H9 (cell line): ENCODE data around the gene CYP1B1. TPM values are rescaled to one million over a fixed set of nuclear protein-coding genes. Genes with fewer than 3 reads are reported as not detected.
A peak's percentile ranks its signal among the peaks of the same experiment; 100 is the strongest.

ENCODE experiments used
- DNase-seq: peaks from one replicate; pipeline ENCODE4 v3.0.0-alpha.2; 2017
- H2AFZ ChIP-seq: one replicate; pipeline ENCODE4 v1.6.1; 2013; ENCODE audit warnings: mild to moderate bottlenecking, low read length, control low read depth, moderate library complexity
- H2AK5ac ChIP-seq: 2 replicates; pipeline ENCODE4 v1.6.1; 2013; ENCODE audit warnings: low read length, control low read depth, mixed read lengths; ENCODE audit not compliant: insufficient read length
- H2BK120ac ChIP-seq: one replicate; pipeline ENCODE4 v1.6.1; 2013; ENCODE audit warnings: low read depth, mild to moderate bottlenecking, low read length, control low read depth, inconsistent platforms; ENCODE audit not compliant: poor library complexity, severe bottlenecking
- H2BK12ac ChIP-seq: 2 replicates; pipeline ENCODE4 v1.6.1; 2013; ENCODE audit warnings: low read length, control low read depth, mixed read lengths, low read depth; ENCODE audit not compliant: insufficient read length
- H2BK15ac ChIP-seq: 2 replicates; pipeline ENCODE4 v1.6.1; 2013; ENCODE audit warnings: low read depth, low read length, control low read depth
- H2BK20ac ChIP-seq: one replicate; pipeline ENCODE4 v1.6.1; 2013; ENCODE audit warnings: low read depth, mild to moderate bottlenecking, low read length, control low read depth, inconsistent platforms; ENCODE audit not compliant: poor library complexity, severe bottlenecking
- H2BK5ac ChIP-seq: 2 replicates; pipeline ENCODE4 v1.6.1; 2013; ENCODE audit warnings: low read length, control low read depth, mixed read lengths; ENCODE audit not compliant: insufficient read length
- H3K14ac ChIP-seq: 2 replicates; pipeline ENCODE4 v1.6.1; 2013; ENCODE audit warnings: low read length, control low read depth; ENCODE audit not compliant: insufficient read depth
- H3K18ac ChIP-seq: 2 replicates; pipeline ENCODE4 v1.6.1; 2013; ENCODE audit warnings: low read depth, mild to moderate bottlenecking, mixed read lengths, low read length, control low read depth; ENCODE audit not compliant: insufficient read length
- H3K23ac ChIP-seq: 2 replicates; pipeline ENCODE4 v1.6.1; 2013; ENCODE audit warnings: low read length, control low read depth, mixed read lengths, low read depth; ENCODE audit not compliant: insufficient read length
- H3K23me2 ChIP-seq: 2 replicates; pipeline ENCODE4 v1.6.1; 2013; ENCODE audit warnings: low read depth, mild to moderate bottlenecking, mixed read lengths, low read length, control low read depth; ENCODE audit not compliant: insufficient read length, poor library complexity, severe bottlenecking
- H3K27ac ChIP-seq: 2 replicates; pipeline ENCODE4 v1.5.1; 2013; ENCODE audit warnings: low read length, control low read depth, mixed read lengths, low read depth; ENCODE audit not compliant: insufficient read length
- H3K27me3 ChIP-seq: 2 replicates; pipeline ENCODE4 v1.6.1; 2013; ENCODE audit warnings: low read length, control low read depth, inconsistent platforms; ENCODE audit not compliant: insufficient read depth
- H3K4ac ChIP-seq: 2 replicates; pipeline ENCODE4 v1.6.1; 2013; ENCODE audit warnings: low read depth, mild to moderate bottlenecking, control low read depth, inconsistent platforms, low read length, moderate library complexity
- H3K4me1 ChIP-seq: 2 replicates; pipeline ENCODE4 v1.6.1; 2013; ENCODE audit warnings: low read length, control low read depth, inconsistent platforms; ENCODE audit not compliant: insufficient read depth
- H3K4me2 ChIP-seq: 2 replicates; pipeline ENCODE4 v1.6.1; 2013; ENCODE audit warnings: low read length, control low read depth, mixed read lengths; ENCODE audit not compliant: insufficient read length, insufficient read depth
- H3K56ac ChIP-seq: 2 replicates; pipeline ENCODE4 v1.6.1; 2013; ENCODE audit warnings: low read depth, mild to moderate bottlenecking, mixed read lengths, low read length, control low read depth; ENCODE audit not compliant: insufficient read length
- H3K79me1 ChIP-seq: 2 replicates; pipeline ENCODE4 v1.6.1; 2013; ENCODE audit warnings: low read depth, mild to moderate bottlenecking, moderate library complexity, low read length, control low read depth, inconsistent platforms; ENCODE audit not compliant: insufficient read depth, poor library complexity, severe bottlenecking
- H3K79me2 ChIP-seq: 2 replicates; pipeline ENCODE4 v1.6.1; 2013; ENCODE audit warnings: low read length, control low read depth, inconsistent platforms; ENCODE audit not compliant: insufficient read depth
- H3K9ac ChIP-seq: 2 replicates; pipeline ENCODE4 v1.6.1; 2013; ENCODE audit warnings: low read length, control low read depth, mixed read lengths; ENCODE audit not compliant: insufficient read length; ENCODE audit errors: extremely low read depth
- H3K9me3 ChIP-seq: one replicate; pipeline ENCODE4 v1.6.1; 2013; ENCODE audit warnings: low read depth, low read length, inconsistent platforms; ENCODE audit not compliant: control insufficient read depth
- H3T11ph ChIP-seq: one replicate; pipeline ENCODE4 v1.6.1; 2013; ENCODE audit warnings: mild to moderate bottlenecking, low read length, control low read depth, inconsistent platforms
- H4K20me1 ChIP-seq: one replicate; pipeline ENCODE4 v1.6.1; 2013; ENCODE audit not compliant: control insufficient read depth, insufficient read length, insufficient read depth
- H4K5ac ChIP-seq: 2 replicates; pipeline ENCODE4 v1.6.1; 2013; ENCODE audit warnings: low read depth, mild to moderate bottlenecking, mixed read lengths, low read length, control low read depth; ENCODE audit not compliant: insufficient read length
- H4K8ac ChIP-seq: replicated peaks from 2 replicates; pipeline ENCODE4 v1.6.1; 2013; ENCODE audit warnings: low read length, control low read depth, mixed read lengths, low read depth; ENCODE audit not compliant: insufficient read length
- H4K91ac ChIP-seq: 2 replicates; pipeline ENCODE4 v1.6.1; 2013; ENCODE audit warnings: low read depth, mild to moderate bottlenecking, moderate library complexity, mixed read lengths, low read length, control low read depth; ENCODE audit not compliant: insufficient read length
- H3K27ac Mint-ChIP-seq, 3 experiments: 2 replicates in 2 of 3; 3 replicates in 1 of 3; pipeline ENCODE4 v1.8.0; 2020 to 2021; ENCODE audit warnings: mixed read lengths in 3 of 3, mild to moderate bottlenecking in 1 of 3, moderate library complexity in 1 of 3
- H3K27me3 Mint-ChIP-seq: 2 replicates; pipeline ENCODE4 v1.8.0; 2021; ENCODE audit warnings: low read depth, mild to moderate bottlenecking, moderate library complexity, mixed read lengths
- H3K36me3 Mint-ChIP-seq, 3 experiments: 2 replicates in 2 of 3; 3 replicates in 1 of 3; pipeline ENCODE4 v1.8.0; 2020 to 2021; ENCODE audit warnings: low read depth in 3 of 3, mixed read lengths in 3 of 3; ENCODE audit not compliant: insufficient read depth in 1 of 3
- H3K4me1 Mint-ChIP-seq, 2 experiments: 2 replicates each; pipeline ENCODE4 v1.8.0; 2020; ENCODE audit warnings: mixed read lengths in 2 of 2
- H3K4me3 Mint-ChIP-seq, 2 experiments: 2 replicates in 1 of 2; 3 replicates in 1 of 2; pipeline ENCODE4 v1.8.0; 2020 to 2021; ENCODE audit warnings: mild to moderate bottlenecking in 2 of 2, mixed read lengths in 2 of 2, moderate library complexity in 1 of 2
- H3K9me3 Mint-ChIP-seq, 2 experiments: 2 replicates in 1 of 2; 3 replicates in 1 of 2; pipeline ENCODE4 v1.8.0; 2020; ENCODE audit warnings: mild to moderate bottlenecking in 2 of 2, mixed read lengths in 2 of 2, moderate library complexity in 1 of 2
- WGBS: extraction: QIAGEN DNeasy Blood & Tissue Kit; methylation state at CpG from one replicate; pipeline ENCODE4 v1.1.7; 2013; ENCODE audit warnings: missing lambda C conversion rate, low lambda C conversion rate, mixed read lengths; ENCODE audit not compliant: insufficient read length; ENCODE audit errors: extremely low coverage; 5-methylcytosine and 5-hydroxymethylcytosine counted together
- total RNA-seq: library from RNA; stranded (reverse); gene quantifications from 2 replicates; pipeline ENCODE4 v1.2.1, GENCODE V29; 2021
- TF ChIP-seq, protein P1 (sequence below): fragments of 200-600 bp; sonication (generic); conservative IDR thresholded peaks from 3 replicates; pipeline ENCODE4 v1.8.0; 2021; ENCODE audit warnings: antibody characterized with exemption, mild to moderate bottlenecking

CYP1B1 gene
- total RNA-seq, 1 experiment from 2014 or later = 2.7 TPM

GRCh38 chr2:38079116-38080052, 3.4 kb upstream of the CYP1B1 start:
- Histone ChIP-seq H3K23me2 (peaks cover 12% of the 10 kb centered on the region), H4K5ac (no peak overlapping the region), H3K27ac (no peak overlapping the region), H2AK5ac (no peak overlapping the region), H3K56ac (no peak overlapping the region), H3K79me1 (no peaks in the 10 kb centered on the region), H3K79me2 (no peaks in the 10 kb centered on the region), H3K4me1 (peaks cover 15% of the 10 kb centered on the region), H3K9ac (no peak overlapping the region), H2BK120ac (no peak overlapping the region), H3K23ac (no peak overlapping the region), H2BK5ac (no peak overlapping the region), H3K27me3 (peaks cover 18% of the 10 kb centered on the region), H3K4ac (no peak overlapping the region), H3T11ph (no peak overlapping the region), H3K14ac (no peak overlapping the region), H4K20me1 (peaks cover 2% of the 10 kb centered on the region), H2BK15ac (no peak overlapping the region), H3K4me2 (peak overlapping the region; percentile 4), H4K91ac (no peak overlapping the region), H3K18ac (no peak overlapping the region), H2BK12ac (no peak overlapping the region), H4K8ac (no peak overlapping the region), H3K9me3 (no peaks in the 10 kb centered on the region), H2BK20ac (no peak overlapping the region), H2AFZ (no peak overlapping the region)
- no CpG with 5 or more reads among the region's 11 CpGs for WGBS
- Mint-ChIP-seq H3K9me3 (no peaks in the 10 kb centered on the region; a peak in 4 of 5 replicates), H3K4me3 (no peak overlapping the region), H3K4me1 (peaks cover 60 to 71% of the 10 kb centered on the region in 2 experiments), H3K36me3 (peaks cover 0 to 4% (median 0%) of the 10 kb centered on the region in 3 experiments; a peak in 2 of 7 replicates), H3K27me3 (peaks cover 46% of the 10 kb centered on the region), H3K27ac (no peak overlapping the region)
- TF ChIP-seq, protein P1, sequence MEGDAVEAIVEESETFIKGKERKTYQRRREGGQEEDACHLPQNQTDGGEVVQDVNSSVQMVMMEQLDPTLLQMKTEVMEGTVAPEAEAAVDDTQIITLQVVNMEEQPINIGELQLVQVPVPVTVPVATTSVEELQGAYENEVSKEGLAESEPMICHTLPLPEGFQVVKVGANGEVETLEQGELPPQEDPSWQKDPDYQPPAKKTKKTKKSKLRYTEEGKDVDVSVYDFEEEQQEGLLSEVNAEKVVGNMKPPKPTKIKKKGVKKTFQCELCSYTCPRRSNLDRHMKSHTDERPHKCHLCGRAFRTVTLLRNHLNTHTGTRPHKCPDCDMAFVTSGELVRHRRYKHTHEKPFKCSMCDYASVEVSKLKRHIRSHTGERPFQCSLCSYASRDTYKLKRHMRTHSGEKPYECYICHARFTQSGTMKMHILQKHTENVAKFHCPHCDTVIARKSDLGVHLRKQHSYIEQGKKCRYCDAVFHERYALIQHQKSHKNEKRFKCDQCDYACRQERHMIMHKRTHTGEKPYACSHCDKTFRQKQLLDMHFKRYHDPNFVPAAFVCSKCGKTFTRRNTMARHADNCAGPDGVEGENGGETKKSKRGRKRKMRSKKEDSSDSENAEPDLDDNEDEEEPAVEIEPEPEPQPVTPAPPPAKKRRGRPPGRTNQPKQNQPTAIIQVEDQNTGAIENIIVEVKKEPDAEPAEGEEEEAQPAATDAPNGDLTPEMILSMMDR = no peak
- peak; percentile 66 for DNase-seq
